ENCODE measurements around the gene CARD11.

- no peak for TF ChIP-seq CTCF (IDR thresholded peaks at IDR 0.05; ENCODE audit: low read depth, low read length)
- TF ChIP-seq POLR2A (IDR thresholded peaks at IDR 0.05; ENCODE audit: extremely low read depth, insufficient read length), result no peak
- TF ChIP-seq MAX (IDR thresholded peaks at IDR 0.05; ENCODE audit: low read depth, low read length), result no peak
- no peak for TF ChIP-seq MYC (IDR thresholded peaks at IDR 0.05; ENCODE audit: low read depth, low read length)
Measured at GRCh38 chr7:3092468-3092867, 48.8 kb upstream of the CARD11 start.
